ENCODE measurements around the gene NRP2. TPM values are rescaled to one million over a fixed set of nuclear protein-coding genes. Genes with fewer than 3 reads are reported as not detected.

The NRP2 gene
- total RNA-seq, 2 donors from 2014 or later: 9.7 to 21.0 TPM

DNA sequence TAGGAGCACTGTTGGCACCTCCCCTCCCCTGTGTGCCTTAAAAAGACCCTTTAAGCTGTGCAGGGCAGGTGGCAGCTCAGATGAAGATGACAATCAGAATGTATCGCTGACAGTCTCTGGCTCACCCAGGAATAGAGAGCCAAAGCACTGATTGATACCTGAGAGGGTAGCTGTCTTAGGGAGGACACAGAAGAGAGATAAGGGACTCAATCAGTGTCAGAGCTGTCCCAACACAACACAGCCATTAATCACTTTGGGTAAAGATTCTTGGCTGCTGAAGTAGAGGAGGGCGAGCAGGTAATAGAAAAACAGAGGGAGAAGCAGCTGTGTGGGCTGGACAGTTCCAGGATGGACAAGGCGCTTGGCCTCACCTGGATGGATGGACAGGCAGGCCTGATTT is 124.9 kb downstream of the NRP2 start:
- no peaks in the 10 kb centered on the region for H3K36me3 ChIP-seq
- no peak for DNase-seq (ENCODE audit: low spot score)
- TF ChIP-seq, protein P1, sequence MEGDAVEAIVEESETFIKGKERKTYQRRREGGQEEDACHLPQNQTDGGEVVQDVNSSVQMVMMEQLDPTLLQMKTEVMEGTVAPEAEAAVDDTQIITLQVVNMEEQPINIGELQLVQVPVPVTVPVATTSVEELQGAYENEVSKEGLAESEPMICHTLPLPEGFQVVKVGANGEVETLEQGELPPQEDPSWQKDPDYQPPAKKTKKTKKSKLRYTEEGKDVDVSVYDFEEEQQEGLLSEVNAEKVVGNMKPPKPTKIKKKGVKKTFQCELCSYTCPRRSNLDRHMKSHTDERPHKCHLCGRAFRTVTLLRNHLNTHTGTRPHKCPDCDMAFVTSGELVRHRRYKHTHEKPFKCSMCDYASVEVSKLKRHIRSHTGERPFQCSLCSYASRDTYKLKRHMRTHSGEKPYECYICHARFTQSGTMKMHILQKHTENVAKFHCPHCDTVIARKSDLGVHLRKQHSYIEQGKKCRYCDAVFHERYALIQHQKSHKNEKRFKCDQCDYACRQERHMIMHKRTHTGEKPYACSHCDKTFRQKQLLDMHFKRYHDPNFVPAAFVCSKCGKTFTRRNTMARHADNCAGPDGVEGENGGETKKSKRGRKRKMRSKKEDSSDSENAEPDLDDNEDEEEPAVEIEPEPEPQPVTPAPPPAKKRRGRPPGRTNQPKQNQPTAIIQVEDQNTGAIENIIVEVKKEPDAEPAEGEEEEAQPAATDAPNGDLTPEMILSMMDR (IDR thresholded peaks at IDR 0.05): no peak
- TF ChIP-seq POLR2A (IDR thresholded peaks at IDR 0.05) (no peak), POLR2AphosphoS5 (IDR thresholded peaks at IDR 0.05) (no peak)
- no peak overlapping the region for H3K4me3 ChIP-seq
- intact Hi-C loops (cut with DNase I): no loop called here
- H3K9me3 ChIP-seq: no peaks in the 10 kb centered on the region
- H3K27ac ChIP-seq: no peak overlapping the region
- WGBS: 91% methylated on average over 3 of the region's 3 CpGs
- no peaks in the 10 kb centered on the region for H3K27me3 ChIP-seq (replicated peaks; ENCODE audit: insufficient read depth)
- H3K4me1 ChIP-seq (replicated peaks): no peaks in the 10 kb centered on the region

DNA sequence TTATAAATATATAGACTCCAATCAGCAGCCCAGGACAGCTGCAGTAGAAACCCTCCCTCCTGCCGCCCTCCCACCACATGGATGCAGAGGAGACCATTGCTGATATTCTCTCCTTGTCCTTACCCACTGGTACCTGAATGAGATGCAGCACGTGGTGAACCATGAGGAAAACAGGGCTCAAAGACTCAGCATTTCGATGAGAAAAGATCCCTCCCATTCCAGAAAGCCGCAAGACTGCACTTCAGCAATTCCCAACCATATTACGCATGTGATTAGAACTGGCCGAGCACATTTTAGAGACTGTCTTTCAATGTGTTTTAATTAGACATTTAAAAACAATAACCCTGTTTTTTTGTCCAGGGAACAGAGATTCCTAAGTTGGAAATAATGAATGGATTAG is 125.5 kb downstream of the NRP2 start:
- TF ChIP-seq, protein P1 (IDR thresholded peaks at IDR 0.05): no peak
- TF ChIP-seq POLR2A (IDR thresholded peaks at IDR 0.05) (no peak), POLR2AphosphoS5 (IDR thresholded peaks at IDR 0.05) (no peak)
- no peak overlapping the region for H3K27ac ChIP-seq
- H3K4me1 ChIP-seq (replicated peaks): no peaks in the 10 kb centered on the region
- H3K4me3 ChIP-seq: no peak overlapping the region
- no peaks in the 10 kb centered on the region for H3K27me3 ChIP-seq (replicated peaks; ENCODE audit: insufficient read depth)
- DNase-seq (ENCODE audit: low spot score): no peak
- no peaks in the 10 kb centered on the region for H3K36me3 ChIP-seq
- no peaks in the 10 kb centered on the region for H3K9me3 ChIP-seq
- WGBS: 95% methylated on average over 6 of the region's 6 CpGs
- intact Hi-C loops (cut with DNase I): no loop called here

DNA sequence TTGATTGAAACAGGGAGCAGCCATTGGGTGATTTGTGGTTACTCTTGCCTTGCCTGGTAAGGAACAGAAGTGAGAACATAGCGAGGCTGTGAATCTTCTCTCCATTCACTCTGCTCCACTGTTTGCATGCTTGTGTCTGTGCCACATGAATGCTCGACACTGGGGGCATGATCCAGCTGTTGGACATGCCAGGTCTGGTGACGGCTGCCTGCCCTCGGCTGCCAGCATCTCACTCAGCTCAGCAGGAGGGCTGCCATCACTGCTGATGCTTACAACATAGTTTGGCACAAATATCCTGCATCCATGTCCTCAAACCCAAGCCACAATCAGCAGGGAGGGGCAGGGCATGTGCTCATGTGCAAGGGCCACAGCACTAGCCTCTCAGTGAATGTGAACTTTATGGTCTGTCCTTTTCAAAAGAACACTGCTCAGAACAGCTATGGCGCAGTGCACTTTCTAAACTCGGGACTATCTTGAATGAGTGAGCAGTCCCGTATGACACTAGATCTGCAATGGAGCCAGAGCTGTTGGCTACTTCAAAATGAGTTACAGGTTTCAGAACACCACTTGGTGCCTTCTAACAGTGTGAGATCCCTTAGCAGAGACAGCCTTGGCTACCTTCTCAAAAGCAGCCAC is 126.3 kb downstream of the NRP2 start:
- TF ChIP-seq POLR2A (IDR thresholded peaks at IDR 0.05) (no peak), POLR2AphosphoS5 (IDR thresholded peaks at IDR 0.05) (no peak)
- TF ChIP-seq, protein P1 (IDR thresholded peaks at IDR 0.05): no peak
- WGBS: 66% methylated on average over 7 of the region's 7 CpGs
- H3K27me3 ChIP-seq (replicated peaks; ENCODE audit: insufficient read depth): no peaks in the 10 kb centered on the region
- H3K27ac ChIP-seq: no peak overlapping the region
- intact Hi-C loops (cut with DNase I): no loop called here
- H3K9me3 ChIP-seq: no peaks in the 10 kb centered on the region
- H3K36me3 ChIP-seq: no peaks in the 10 kb centered on the region
- no peaks in the 10 kb centered on the region for H3K4me1 ChIP-seq (replicated peaks)
- no peak overlapping the region for H3K4me3 ChIP-seq
- DNase-seq (ENCODE audit: low spot score): no peak

GRCh38 chr2:205811387-205811786 is 129.1 kb downstream of the NRP2 start:
- Histone ChIP-seq H3K9me3 (no peaks in the 10 kb centered on the region), H3K36me3 (no peaks in the 10 kb centered on the region), H3K4me3 (no peak overlapping the region), H3K4me1 (replicated peaks) (no peaks in the 10 kb centered on the region), H3K27ac (no peak overlapping the region), H3K27me3 (replicated peaks; ENCODE audit: insufficient read depth) (no peaks in the 10 kb centered on the region)
- DNase-seq (ENCODE audit: low spot score): no peak
- 83% methylated on average over 1 of the region's 1 CpG for WGBS
- intact Hi-C loops (cut with DNase I): no loop called here
- TF ChIP-seq POLR2A (IDR thresholded peaks at IDR 0.05): no peak
- no peak for TF ChIP-seq POLR2AphosphoS5 (IDR thresholded peaks at IDR 0.05)
- TF ChIP-seq, protein P1 (IDR thresholded peaks at IDR 0.05): no peak

GRCh38 chr2:205814039-205814364 is 131.7 kb downstream of the NRP2 start:
- no peaks in the 10 kb centered on the region for H3K4me1 ChIP-seq (replicated peaks)
- no peaks in the 10 kb centered on the region for H3K9me3 ChIP-seq
- H3K27ac ChIP-seq: no peak overlapping the region
- H3K4me3 ChIP-seq: no peak overlapping the region
- no peak for DNase-seq (ENCODE audit: low spot score)
- H3K36me3 ChIP-seq: no peaks in the 10 kb centered on the region
- 80% methylated on average over 1 of the region's 1 CpG for WGBS
- no peaks in the 10 kb centered on the region for H3K27me3 ChIP-seq (replicated peaks; ENCODE audit: insufficient read depth)
- TF ChIP-seq POLR2A (IDR thresholded peaks at IDR 0.05) (no peak), POLR2AphosphoS5 (IDR thresholded peaks at IDR 0.05) (no peak)
- TF ChIP-seq, protein P1 (IDR thresholded peaks at IDR 0.05): no peak
- intact Hi-C loops (cut with DNase I): no loop called here

Measured in prostate gland (tissue), 2 donors.